Endodermal cell (in vitro differentiated cells): ENCODE measurements around the gene DTNBP1. TPM values are rescaled to one million over a fixed set of nuclear protein-coding genes. Genes with fewer than 3 reads are reported as not detected.
A peak's percentile ranks its signal among the peaks of the same experiment; 100 is the strongest.

Source experiments
- DNase-seq: peaks from one replicate; pipeline ENCODE4 v3.0.0-alpha.2; 2017
- H3K27ac ChIP-seq: 2 replicates; pipeline ENCODE4 v1.5.1; 2013; ENCODE audit warnings: mild to moderate bottlenecking, low read depth, low read length, moderate library complexity
- H3K27me3 ChIP-seq: 2 replicates; pipeline ENCODE4 v1.6.1; 2013; ENCODE audit warnings: mild to moderate bottlenecking, low read length, moderate library complexity; ENCODE audit not compliant: insufficient read depth, control insufficient read depth, poor library complexity, severe bottlenecking
- H3K36me3 ChIP-seq: 2 replicates; pipeline ENCODE4 v1.7.0; 2013; ENCODE audit warnings: mild to moderate bottlenecking, low read length, moderate library complexity; ENCODE audit not compliant: control insufficient read depth, insufficient read depth
- H3K4me1 ChIP-seq: one replicate; pipeline ENCODE4 v1.7.0; 2013; ENCODE audit warnings: low read length; ENCODE audit not compliant: control insufficient read depth, insufficient read depth
- H3K4me3 ChIP-seq: 2 replicates; pipeline ENCODE4 v1.5.1; 2013; ENCODE audit warnings: mild to moderate bottlenecking, low read length, moderate library complexity
- H3K9ac ChIP-seq: 2 replicates; pipeline ENCODE4 v1.6.1; 2013; ENCODE audit warnings: mild to moderate bottlenecking, low read length, moderate library complexity; ENCODE audit not compliant: poor library complexity, severe bottlenecking; ENCODE audit errors: extremely low read depth
- H3K9me3 ChIP-seq: 2 replicates; pipeline ENCODE4 v1.6.1; 2013; ENCODE audit warnings: mild to moderate bottlenecking, low read length, moderate library complexity; ENCODE audit not compliant: control insufficient read depth
- H3K27ac Mint-ChIP-seq: 2 replicates; pipeline ENCODE4 v1.8.0; 2020; ENCODE audit warnings: mixed read lengths
- H3K27me3 Mint-ChIP-seq: 2 replicates; pipeline ENCODE4 v1.8.0; 2021; ENCODE audit warnings: mild to moderate bottlenecking, mixed read lengths; ENCODE audit not compliant: insufficient read depth
- H3K36me3 Mint-ChIP-seq: 2 replicates; pipeline ENCODE4 v1.8.0; 2020; ENCODE audit warnings: low read depth, mixed read lengths
- H3K4me1 Mint-ChIP-seq: 2 replicates; pipeline ENCODE4 v1.8.0; 2020; ENCODE audit warnings: mixed read lengths
- H3K4me3 Mint-ChIP-seq: 2 replicates; pipeline ENCODE4 v1.8.0; 2020; ENCODE audit warnings: mild to moderate bottlenecking, moderate library complexity, mixed read lengths
- H3K9me3 Mint-ChIP-seq: 2 replicates; pipeline ENCODE4 v1.8.0; 2020; ENCODE audit warnings: mild to moderate bottlenecking, mixed read lengths
- WGBS, 2 experiments: methylation state at CpG; one replicate each; pipeline versions ENCODE4 v1.1.5 to v1.1.7; 2013; ENCODE audit warnings: missing lambda C conversion rate in 2 of 2, mixed read lengths in 1 of 2; ENCODE audit not compliant: insufficient coverage in 1 of 2, insufficient read length in 1 of 2; 5-methylcytosine and 5-hydroxymethylcytosine counted together
- total RNA-seq, 2 donors: library from RNA; stranded (reverse); fragmentation: NEBNext Ultra II Directional in 1 of 2; extraction: Animal tissue kit (Norgen Biotek cat#: 25700) in 1 of 2; gene quantifications; 2 replicates in 1 of 2; 3 replicates in 1 of 2; pipeline ENCODE4 v1.2.1, GENCODE V29; 2021
- TF ChIP-seq, protein P1 (sequence below): fragments of 200-600 bp; sonication (generic); conservative IDR thresholded peaks from 2 replicates; pipeline ENCODE4 v1.5.0; 2021; ENCODE audit warnings: antibody characterized with exemption, mild to moderate bottlenecking

DTNBP1 gene
- total RNA-seq, 2 donors from 2014 or later = 14.1 to 31.4 TPM

DNA sequence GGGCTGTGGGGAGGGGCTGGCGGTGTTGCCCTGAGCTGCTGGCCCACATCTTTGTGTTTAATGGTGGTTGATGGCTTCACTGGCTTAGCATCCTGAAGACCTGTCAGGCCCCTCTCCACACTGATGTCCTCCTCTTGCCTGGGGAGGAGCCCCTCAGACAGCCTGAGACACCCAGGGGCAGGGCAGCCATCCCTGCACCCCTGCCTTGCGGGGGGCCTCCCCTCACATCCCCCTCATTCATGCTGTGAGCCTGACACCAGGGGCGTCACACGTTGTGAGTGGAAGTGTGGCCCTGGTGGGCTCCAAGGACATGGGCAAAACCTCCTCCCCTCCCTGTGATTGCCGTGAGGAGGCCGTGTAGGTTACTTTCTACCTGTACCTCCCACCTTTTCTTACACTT is 152.7 kb downstream of the DTNBP1 start:
- no peaks in the 10 kb centered on the region for H3K27me3 ChIP-seq
- no peak for DNase-seq
- peaks cover 79% of the 10 kb centered on the region for H3K36me3 Mint-ChIP-seq
- no peaks in the 10 kb centered on the region for H3K27me3 Mint-ChIP-seq
- WGBS, 2 experiments = 92 to 96% methylated on average over 2 to 6 of the region's 6 CpGs
- no peak overlapping the region for H3K4me3 Mint-ChIP-seq
- H3K27ac Mint-ChIP-seq = no peak overlapping the region
- peaks cover 89% of the 10 kb centered on the region for H3K36me3 ChIP-seq
- peaks cover 2% of the 10 kb centered on the region for H3K4me1 Mint-ChIP-seq
- no peak overlapping the region for H3K4me3 ChIP-seq
- no peaks in the 10 kb centered on the region for H3K9me3 ChIP-seq
- H3K9me3 Mint-ChIP-seq = no peaks in the 10 kb centered on the region
- TF ChIP-seq, protein P1, sequence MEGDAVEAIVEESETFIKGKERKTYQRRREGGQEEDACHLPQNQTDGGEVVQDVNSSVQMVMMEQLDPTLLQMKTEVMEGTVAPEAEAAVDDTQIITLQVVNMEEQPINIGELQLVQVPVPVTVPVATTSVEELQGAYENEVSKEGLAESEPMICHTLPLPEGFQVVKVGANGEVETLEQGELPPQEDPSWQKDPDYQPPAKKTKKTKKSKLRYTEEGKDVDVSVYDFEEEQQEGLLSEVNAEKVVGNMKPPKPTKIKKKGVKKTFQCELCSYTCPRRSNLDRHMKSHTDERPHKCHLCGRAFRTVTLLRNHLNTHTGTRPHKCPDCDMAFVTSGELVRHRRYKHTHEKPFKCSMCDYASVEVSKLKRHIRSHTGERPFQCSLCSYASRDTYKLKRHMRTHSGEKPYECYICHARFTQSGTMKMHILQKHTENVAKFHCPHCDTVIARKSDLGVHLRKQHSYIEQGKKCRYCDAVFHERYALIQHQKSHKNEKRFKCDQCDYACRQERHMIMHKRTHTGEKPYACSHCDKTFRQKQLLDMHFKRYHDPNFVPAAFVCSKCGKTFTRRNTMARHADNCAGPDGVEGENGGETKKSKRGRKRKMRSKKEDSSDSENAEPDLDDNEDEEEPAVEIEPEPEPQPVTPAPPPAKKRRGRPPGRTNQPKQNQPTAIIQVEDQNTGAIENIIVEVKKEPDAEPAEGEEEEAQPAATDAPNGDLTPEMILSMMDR = no peak
- no peak overlapping the region for H3K27ac ChIP-seq
- H3K9ac ChIP-seq = no peak overlapping the region
- H3K4me1 ChIP-seq = no peaks in the 10 kb centered on the region

DNA sequence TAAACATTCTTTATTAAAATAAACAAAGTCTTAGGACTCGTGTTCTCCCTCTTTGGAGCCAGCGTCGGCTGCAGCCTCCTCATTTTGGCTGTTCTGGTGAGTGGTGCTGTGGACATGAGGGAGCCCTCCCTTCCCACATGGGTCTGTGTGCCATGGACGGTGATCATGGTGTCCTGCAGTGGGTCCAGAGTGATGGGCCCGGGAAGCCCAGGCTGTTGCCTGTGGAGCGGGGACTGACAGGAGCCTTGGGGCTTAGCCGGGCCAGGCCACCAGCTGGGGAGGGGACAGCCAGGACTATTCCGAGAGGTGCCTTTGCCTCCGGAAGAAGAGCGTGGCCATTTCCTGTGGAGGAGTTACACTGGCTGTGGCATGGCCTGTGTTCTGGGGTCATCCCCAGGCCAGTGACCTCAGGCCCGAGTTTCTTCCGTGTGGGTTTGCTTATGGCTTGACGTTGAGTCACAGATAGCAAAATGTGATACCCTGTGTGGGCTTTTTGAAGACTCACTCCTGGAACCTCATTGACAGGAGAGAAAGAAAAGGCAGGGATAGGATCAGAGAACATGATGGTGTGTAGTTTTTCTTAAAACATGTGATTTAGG is 153.4 kb downstream of the DTNBP1 start:
- peaks cover 88% of the 10 kb centered on the region for H3K36me3 ChIP-seq
- H3K4me3 Mint-ChIP-seq = no peak overlapping the region
- WGBS, 2 experiments = 94 to 96% methylated on average over 8 to 13 of the region's 13 CpGs

DNA sequence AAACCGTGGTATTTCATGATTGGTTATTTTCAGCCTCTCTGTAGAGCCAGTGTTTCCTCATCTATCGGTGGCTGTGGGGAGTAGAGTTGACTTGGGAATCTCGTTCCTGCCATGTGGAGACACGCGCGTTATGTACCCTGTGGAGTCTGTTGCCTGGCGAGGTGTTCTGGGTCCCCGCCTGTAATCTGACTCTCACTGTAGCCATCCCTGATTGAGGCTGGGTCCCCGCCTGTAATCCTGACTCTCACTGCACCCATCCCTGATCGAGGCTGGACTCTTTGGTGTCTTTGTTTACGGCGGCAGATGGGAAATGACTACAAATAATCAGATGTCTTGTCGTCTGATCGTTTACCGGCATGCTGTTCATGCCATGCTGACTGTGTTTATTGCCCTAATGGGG is 153.9 kb downstream of the DTNBP1 start:
- Mint-ChIP-seq H3K4me1 (peaks cover 2% of the 10 kb centered on the region), H3K27me3 (no peaks in the 10 kb centered on the region), H3K27ac (peak overlapping the region; percentile 68), H3K9me3 (no peaks in the 10 kb centered on the region), H3K36me3 (peaks cover 76% of the 10 kb centered on the region), H3K4me3 (no peak overlapping the region)
- no peak overlapping the region for H3K27ac ChIP-seq
- H3K9me3 ChIP-seq = no peaks in the 10 kb centered on the region
- no peak overlapping the region for H3K9ac ChIP-seq
- TF ChIP-seq, protein P1 = no peak
- H3K27me3 ChIP-seq = no peaks in the 10 kb centered on the region
- H3K4me1 ChIP-seq = no peaks in the 10 kb centered on the region
- no peak overlapping the region for H3K4me3 ChIP-seq
- H3K36me3 ChIP-seq = peaks cover 89% of the 10 kb centered on the region
- no peak for DNase-seq
- WGBS, 2 experiments = 91% methylated on average over 15 of the region's 15 CpGs

More for the DNA sequence above, 153.4 kb downstream of the DTNBP1 start:
- Histone ChIP-seq H3K9ac (no peak overlapping the region), H3K4me1 (no peaks in the 10 kb centered on the region), H3K9me3 (no peaks in the 10 kb centered on the region), H3K27me3 (no peaks in the 10 kb centered on the region), H3K4me3 (no peak overlapping the region), H3K27ac (no peak overlapping the region)
- no peak for DNase-seq
- Mint-ChIP-seq H3K27ac (no peak overlapping the region), H3K4me1 (peaks cover 2% of the 10 kb centered on the region), H3K27me3 (no peaks in the 10 kb centered on the region), H3K36me3 (peaks cover 76% of the 10 kb centered on the region), H3K9me3 (no peaks in the 10 kb centered on the region)
- TF ChIP-seq, protein P1 = no peak
